Measurements from ENCODE around the gene TNIK.

TNIK gene

DNA sequence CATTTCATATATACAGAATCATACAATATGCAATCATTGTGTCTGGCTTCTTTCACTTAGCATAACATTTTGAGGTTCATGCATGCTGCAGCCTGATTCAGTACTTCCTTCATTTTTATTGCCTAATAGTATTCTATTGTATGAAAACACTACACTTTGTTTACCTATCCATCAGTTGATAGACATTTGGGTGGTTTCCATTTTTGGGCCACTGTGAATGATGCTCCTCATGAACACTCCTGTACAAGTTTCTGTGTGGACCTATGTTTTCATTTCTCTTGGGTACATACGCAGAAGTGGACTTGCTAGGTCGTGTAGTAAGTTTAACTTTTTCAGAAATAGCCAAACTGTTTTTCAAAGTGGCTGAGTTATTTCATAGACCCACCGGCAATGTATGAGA, 18.8 kb downstream of the TNIK start:
- no peak overlapping the region for H3K4me3 ChIP-seq (ENCODE audit: low read depth, low read length)
- ChIA-PET POLR2A (no interaction called here), CTCF (no interaction called here)
- TF ChIP-seq, protein P1, sequence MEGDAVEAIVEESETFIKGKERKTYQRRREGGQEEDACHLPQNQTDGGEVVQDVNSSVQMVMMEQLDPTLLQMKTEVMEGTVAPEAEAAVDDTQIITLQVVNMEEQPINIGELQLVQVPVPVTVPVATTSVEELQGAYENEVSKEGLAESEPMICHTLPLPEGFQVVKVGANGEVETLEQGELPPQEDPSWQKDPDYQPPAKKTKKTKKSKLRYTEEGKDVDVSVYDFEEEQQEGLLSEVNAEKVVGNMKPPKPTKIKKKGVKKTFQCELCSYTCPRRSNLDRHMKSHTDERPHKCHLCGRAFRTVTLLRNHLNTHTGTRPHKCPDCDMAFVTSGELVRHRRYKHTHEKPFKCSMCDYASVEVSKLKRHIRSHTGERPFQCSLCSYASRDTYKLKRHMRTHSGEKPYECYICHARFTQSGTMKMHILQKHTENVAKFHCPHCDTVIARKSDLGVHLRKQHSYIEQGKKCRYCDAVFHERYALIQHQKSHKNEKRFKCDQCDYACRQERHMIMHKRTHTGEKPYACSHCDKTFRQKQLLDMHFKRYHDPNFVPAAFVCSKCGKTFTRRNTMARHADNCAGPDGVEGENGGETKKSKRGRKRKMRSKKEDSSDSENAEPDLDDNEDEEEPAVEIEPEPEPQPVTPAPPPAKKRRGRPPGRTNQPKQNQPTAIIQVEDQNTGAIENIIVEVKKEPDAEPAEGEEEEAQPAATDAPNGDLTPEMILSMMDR (IDR thresholded peaks at IDR 0.05; ENCODE audit: insufficient read depth, low read length, missing control alignments) = no peak
- no peak for DNase-seq (ENCODE audit: low read depth, low spot score)

DNA sequence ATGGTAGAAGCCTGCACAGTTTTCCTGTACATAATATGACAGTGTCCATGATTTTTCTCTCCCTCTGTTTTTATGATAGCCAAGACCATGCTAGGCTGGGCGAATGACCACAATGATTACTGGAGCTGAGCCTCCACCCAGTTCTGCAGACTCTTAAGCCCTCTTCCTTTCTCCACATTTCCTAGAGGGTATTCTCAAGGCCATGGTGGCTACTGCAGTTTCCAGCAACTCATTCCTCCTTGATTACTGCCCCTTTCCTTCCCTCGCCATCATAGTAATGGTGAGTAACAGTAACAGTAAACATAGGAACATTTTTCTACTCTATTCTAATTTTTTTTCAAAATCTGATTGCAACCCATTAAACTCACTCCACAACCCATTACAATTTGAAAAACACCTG, 20.2 kb downstream of the TNIK start:
- TF ChIP-seq, protein P1 (IDR thresholded peaks at IDR 0.05; ENCODE audit: insufficient read depth, low read length, missing control alignments) = no peak
- ChIA-PET POLR2A (no interaction called here), CTCF (interaction anchor here (0.8 to 1.4 kb wide), 4 partner anchors 10 to 333 kb away, joined by 3 to 6 read pairs (median 3); no protein-coding TSS in a partner anchor)
- H3K4me3 ChIP-seq (ENCODE audit: low read depth, low read length) = no peak overlapping the region
- no peak for DNase-seq (ENCODE audit: low read depth, low spot score)

DNA sequence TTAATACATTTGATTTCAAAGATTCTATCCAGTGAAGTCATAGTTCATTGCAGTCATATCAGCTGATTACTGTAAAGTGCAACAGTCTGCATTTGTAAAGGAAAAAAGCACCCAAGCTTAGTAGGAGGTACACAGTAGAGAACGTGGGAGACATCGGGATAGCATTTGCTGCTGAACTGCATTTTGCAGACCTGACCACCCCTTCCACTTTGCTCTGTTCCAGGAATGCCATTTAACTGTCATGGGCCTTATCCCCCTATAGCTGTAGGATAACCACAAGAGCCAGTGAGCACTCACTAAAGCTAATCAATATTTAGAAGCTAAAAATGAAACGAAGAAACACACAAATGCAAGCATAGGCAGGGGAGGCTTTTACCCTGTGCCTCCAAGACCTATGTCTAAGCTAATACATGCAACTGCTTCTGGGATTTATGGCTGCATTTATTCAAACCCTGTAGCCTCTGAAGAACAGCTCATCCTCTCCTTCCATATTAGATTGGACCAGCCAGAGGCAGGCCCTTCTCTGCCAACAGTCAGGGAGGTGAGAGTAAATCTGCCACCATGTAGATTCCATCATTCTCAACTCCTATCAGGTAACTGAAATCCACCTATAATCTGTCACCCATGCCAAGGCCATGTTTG, 23.0 kb downstream of the TNIK start:
- H3K4me3 ChIP-seq (ENCODE audit: low read depth, low read length) = no peak overlapping the region
- ChIA-PET CTCF (interaction anchor here (1.2 to 1.3 kb wide), 2 partner anchors 10 to 479 kb away, joined by 3 to 4 read pairs; no protein-coding TSS in a partner anchor), POLR2A (no interaction called here)
- TF ChIP-seq, protein P1 (IDR thresholded peaks at IDR 0.05; ENCODE audit: insufficient read depth, low read length, missing control alignments) = no peak
- no peak for DNase-seq (ENCODE audit: low read depth, low spot score)

DNA sequence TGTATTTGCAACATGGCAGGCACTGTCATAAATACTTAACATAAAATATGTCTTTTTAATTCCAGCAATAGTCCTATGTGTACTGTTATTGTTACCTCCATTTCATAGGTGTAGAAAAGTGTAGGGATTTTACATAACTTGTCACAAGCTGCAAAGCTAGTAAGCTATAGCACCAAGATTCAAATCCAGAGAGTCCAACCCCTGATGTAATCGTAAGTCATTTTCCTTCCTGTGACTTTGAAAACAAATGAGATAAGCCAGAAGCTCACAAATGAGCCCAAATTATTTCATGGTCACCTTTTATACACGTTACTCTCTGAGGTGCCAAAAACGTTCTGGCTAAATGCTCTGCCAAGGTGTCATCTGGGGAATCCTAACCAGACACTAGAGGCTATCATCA, 23.8 kb downstream of the TNIK start:
- POLR2A ChIA-PET = no interaction called here
- CTCF ChIA-PET = interaction anchor here (1.2 to 1.3 kb wide), 2 partner anchors 11 to 478 kb away, joined by 3 to 4 read pairs; no protein-coding TSS in a partner anchor
- DNase-seq (ENCODE audit: low read depth, low spot score) = no peak
- TF ChIP-seq, protein P1 (IDR thresholded peaks at IDR 0.05; ENCODE audit: insufficient read depth, low read length, missing control alignments) = no peak
- no peak overlapping the region for H3K4me3 ChIP-seq (ENCODE audit: low read depth, low read length)

DNA sequence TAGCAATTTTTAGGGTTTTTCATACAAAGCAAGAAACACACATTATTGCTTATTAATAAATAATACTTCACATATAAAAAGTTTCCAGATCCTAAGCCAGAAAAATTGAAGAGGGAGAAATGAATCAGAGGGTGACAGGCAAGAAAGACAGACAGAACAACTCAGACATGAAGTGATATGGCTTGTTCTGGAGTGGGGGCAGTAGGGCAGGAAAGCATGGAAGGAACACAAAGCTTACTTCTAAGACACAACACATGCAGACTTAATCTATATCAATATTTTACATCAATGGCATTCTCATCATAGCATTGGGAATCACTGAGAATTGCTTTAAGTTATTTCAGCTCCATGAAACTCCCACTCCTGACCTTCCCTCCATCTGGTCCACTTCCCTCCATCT, 24.4 kb downstream of the TNIK start:
- DNase-seq (ENCODE audit: low read depth, low spot score) = no peak
- H3K4me3 ChIP-seq (ENCODE audit: low read depth, low read length) = no peak overlapping the region
- ChIA-PET POLR2A (no interaction called here), CTCF (interaction anchor here (1.2 to 1.3 kb wide), 2 partner anchors 11 to 478 kb away, joined by 3 to 4 read pairs; no protein-coding TSS in a partner anchor)
- TF ChIP-seq, protein P1 (IDR thresholded peaks at IDR 0.05; ENCODE audit: insufficient read depth, low read length, missing control alignments) = no peak

DNA sequence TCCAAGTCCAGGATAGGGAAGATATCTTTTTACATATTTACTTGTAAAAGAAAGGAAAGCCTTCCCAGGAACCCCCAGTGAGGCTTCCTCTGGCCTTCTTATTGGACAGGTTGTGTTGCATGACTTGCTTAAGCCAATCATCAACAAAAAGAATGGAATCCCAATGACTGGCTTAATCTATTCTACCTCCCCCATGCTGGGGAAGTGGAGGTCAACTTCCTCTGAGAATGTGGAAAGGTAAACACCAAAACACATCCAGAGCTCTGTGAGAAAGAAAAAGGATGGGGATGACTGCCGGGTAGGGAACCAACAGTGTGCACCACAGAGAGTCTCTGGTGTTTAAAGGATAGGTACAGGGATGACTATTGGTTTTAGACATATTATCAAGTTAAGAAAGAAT, 25.1 kb downstream of the TNIK start:
- no peak overlapping the region for H3K4me3 ChIP-seq (ENCODE audit: low read depth, low read length)
- TF ChIP-seq, protein P1 (IDR thresholded peaks at IDR 0.05; ENCODE audit: insufficient read depth, low read length, missing control alignments) = no peak
- POLR2A ChIA-PET = no interaction called here
- DNase-seq (ENCODE audit: low read depth, low spot score) = no peak
- CTCF ChIA-PET = interaction anchor here (0.7 kb wide), 1 partner anchor 12 kb away, joined by 3 read pairs; no protein-coding TSS in a partner anchor
